Loucy (cell line): ENCODE measurements around the gene SV2B.

Experiments
- H2AFZ ChIP-seq: fragments of 200-600 bp; sonication (generic); 2 replicates; pipeline ENCODE4 v1.6.0; 2016; ENCODE audit warnings: antibody characterized with exemption, mild to moderate bottlenecking, low read length, moderate library complexity
- H3F3A ChIP-seq: fragments of 200-600 bp; 2 replicates; pipeline ENCODE4 v1.6.0; 2016; ENCODE audit warnings: antibody characterized with exemption, low read depth, mild to moderate bottlenecking
- H3K27me3 ChIP-seq: fragments of 200-600 bp; sonication (generic); 2 replicates; pipeline ENCODE4 v1.6.1; 2014; ENCODE audit warnings: low read length, mild to moderate bottlenecking; ENCODE audit not compliant: insufficient read depth, poor library complexity, severe bottlenecking
- H3K36me3 ChIP-seq: fragments of 200-600 bp; sonication (generic); 2 replicates; pipeline ENCODE4 v1.6.1; 2016; ENCODE audit warnings: low read length; ENCODE audit not compliant: insufficient read depth
- H3K4me1 ChIP-seq: fragments of 200-600 bp; sonication (generic); 2 replicates; pipeline ENCODE4 v1.5.1; 2014; ENCODE audit warnings: low read length, mild to moderate bottlenecking; ENCODE audit not compliant: insufficient read depth, poor library complexity, severe bottlenecking
- H3K4me2 ChIP-seq: fragments of 200-600 bp; sonication (generic); 2 replicates; pipeline ENCODE4 v1.6.0; 2014; ENCODE audit warnings: antibody characterized with exemption, low read length, low read depth, mild to moderate bottlenecking; ENCODE audit not compliant: poor library complexity, severe bottlenecking
- H3K4me3 ChIP-seq: fragments of 200-600 bp; sonication (generic); 2 replicates; pipeline ENCODE4 v1.5.1; 2014; ENCODE audit warnings: low read length, mild to moderate bottlenecking, mixed read lengths; ENCODE audit not compliant: poor library complexity, severe bottlenecking
- H3K79me2 ChIP-seq: fragments of 200-600 bp; sonication (generic); 2 replicates; pipeline ENCODE4 v1.6.1; 2014; ENCODE audit warnings: low read length; ENCODE audit not compliant: insufficient read depth
- H3K9ac ChIP-seq: fragments of 200-600 bp; sonication (generic); 2 replicates; pipeline ENCODE4 v1.6.0; 2014; ENCODE audit warnings: mild to moderate bottlenecking, low read depth, low read length, moderate library complexity; ENCODE audit not compliant: poor library complexity, severe bottlenecking
- H3K9me2 ChIP-seq: fragments of 200-600 bp; sonication (generic); replicated peaks from 2 replicates; pipeline ENCODE4 v1.6.1; 2016; ENCODE audit warnings: low read depth, low read length, mixed read lengths
- H3K9me3 ChIP-seq: fragments of 200-600 bp; sonication (generic); 2 replicates; pipeline ENCODE4 v1.6.1; 2014; ENCODE audit warnings: mild to moderate bottlenecking, antibody characterized with exemption, low read length, low read depth; ENCODE audit not compliant: insufficient read depth
- H4K20me1 ChIP-seq: fragments of 200-600 bp; sonication (generic); 2 replicates; pipeline ENCODE4 v1.6.0; 2014; ENCODE audit warnings: antibody characterized with exemption, low read length, mild to moderate bottlenecking; ENCODE audit not compliant: insufficient read depth, poor library complexity, severe bottlenecking
- CTCF ChIP-seq: fragments of 200-600 bp; sonication (generic); conservative IDR thresholded peaks from 2 replicates; pipeline ENCODE4 v1.5.1; 2014; ENCODE audit warnings: mild to moderate bottlenecking, antibody characterized with exemption, low read length
- EZH2phosphoT487 ChIP-seq: fragments of 200-600 bp; IDR thresholded peaks from 2 replicates; pipeline ENCODE4 v1.6.1; 2018; ENCODE audit warnings: antibody characterized with exemption, mild to moderate bottlenecking, moderate library complexity, borderline replicate concordance

The SV2B gene

GRCh38 chr15:91259077-91259476, 159.0 kb downstream of the SV2B start:
- H3K4me2 ChIP-seq = no peak overlapping the region
- H3F3A ChIP-seq = no peaks in the 10 kb centered on the region; the same call in 1 of the 2 replicates
- no peak overlapping the region for H2AFZ ChIP-seq
- no peak for TF ChIP-seq EZH2phosphoT487
- TF ChIP-seq CTCF = no peak
- H3K36me3 ChIP-seq = no peaks in the 10 kb centered on the region
- peaks cover 10% of the 10 kb centered on the region for H3K27me3 ChIP-seq
- H4K20me1 ChIP-seq = no peaks in the 10 kb centered on the region
- no peaks in the 10 kb centered on the region for H3K4me1 ChIP-seq
- no peaks in the 10 kb centered on the region for H3K79me2 ChIP-seq
- H3K4me3 ChIP-seq = no peak overlapping the region
- H3K9me3 ChIP-seq = no peaks in the 10 kb centered on the region
- H3K9ac ChIP-seq = no peak overlapping the region
- no peaks in the 10 kb centered on the region for H3K9me2 ChIP-seq

GRCh38 chr15:91261345-91261744, 161.3 kb downstream of the SV2B start:
- Histone ChIP-seq H3K79me2 (no peaks in the 10 kb centered on the region), H3K36me3 (no peaks in the 10 kb centered on the region), H2AFZ (no peak overlapping the region), H3F3A (no peaks in the 10 kb centered on the region), H3K4me3 (no peak overlapping the region), H4K20me1 (no peaks in the 10 kb centered on the region), H3K4me2 (no peak overlapping the region), H3K9ac (no peak overlapping the region), H3K9me2 (no peaks in the 10 kb centered on the region), H3K27me3 (peaks cover 10% of the 10 kb centered on the region), H3K4me1 (no peaks in the 10 kb centered on the region), H3K9me3 (no peaks in the 10 kb centered on the region)
- TF ChIP-seq EZH2phosphoT487 (no peak), CTCF (no peak)

GRCh38 chr15:91263632-91264531, 163.8 kb downstream of the SV2B start:
- Histone ChIP-seq H3K4me2 (no peak overlapping the region), H3K79me2 (no peaks in the 10 kb centered on the region), H3K36me3 (no peaks in the 10 kb centered on the region), H2AFZ (no peak overlapping the region), H3K9ac (no peak overlapping the region), H3K4me1 (no peaks in the 10 kb centered on the region), H3F3A (no peaks in the 10 kb centered on the region), H3K4me3 (no peak overlapping the region), H3K9me3 (no peaks in the 10 kb centered on the region), H3K9me2 (no peaks in the 10 kb centered on the region), H3K27me3 (peaks cover 10% of the 10 kb centered on the region), H4K20me1 (no peaks in the 10 kb centered on the region)
- TF ChIP-seq EZH2phosphoT487 (no peak), CTCF (no peak)
